Nephron (organoid): ENCODE data around the gene TRPM6.

Experiments used
- H3K27ac Mint-ChIP-seq, 3 experiments: 2 replicates each; pipeline ENCODE4 v1.8.0; 2020; ENCODE audit warnings: mixed read lengths in 3 of 3, mild to moderate bottlenecking in 2 of 3, moderate library complexity in 1 of 3
- H3K27me3 Mint-ChIP-seq: 2 replicates; pipeline ENCODE4 v1.8.0; 2021; ENCODE audit warnings: low read depth, mild to moderate bottlenecking, moderate library complexity, mixed read lengths
- H3K36me3 Mint-ChIP-seq: 2 replicates; pipeline ENCODE4 v1.8.0; 2020; ENCODE audit warnings: low read depth, mixed read lengths
- H3K4me1 Mint-ChIP-seq: 2 replicates; pipeline ENCODE4 v1.8.0; 2020; ENCODE audit warnings: mixed read lengths
- H3K4me3 Mint-ChIP-seq, 3 experiments: 2 replicates each; pipeline ENCODE4 v1.8.0; 2020; ENCODE audit warnings: mild to moderate bottlenecking in 3 of 3, mixed read lengths in 3 of 3, moderate library complexity in 2 of 3
- H3K9me3 Mint-ChIP-seq: 2 replicates; pipeline ENCODE4 v1.8.0; 2020; ENCODE audit warnings: mixed read lengths
- TF ChIP-seq, protein P1 (sequence below), 3 experiments: fragments of 200-600 bp; sonication (generic); IDR thresholded peaks; one replicate each; pipeline ENCODE4 v1.5.0; 2021; ENCODE audit warnings: antibody characterized with exemption in 3 of 3; ENCODE audit not compliant: unreplicated experiment in 3 of 3

Gene TRPM6

GRCh38 chr9:74848153-74848525 lies 39.6 kb downstream of the TRPM6 start:
- Mint-ChIP-seq H3K4me1 (no peaks in the 10 kb centered on the region), H3K27me3 (no peaks in the 10 kb centered on the region), H3K9me3 (peaks cover 15% of the 10 kb centered on the region), H3K36me3 (no peaks in the 10 kb centered on the region), H3K4me3 (no peak overlapping the region), H3K27ac (no peak overlapping the region)
- TF ChIP-seq, protein P1, sequence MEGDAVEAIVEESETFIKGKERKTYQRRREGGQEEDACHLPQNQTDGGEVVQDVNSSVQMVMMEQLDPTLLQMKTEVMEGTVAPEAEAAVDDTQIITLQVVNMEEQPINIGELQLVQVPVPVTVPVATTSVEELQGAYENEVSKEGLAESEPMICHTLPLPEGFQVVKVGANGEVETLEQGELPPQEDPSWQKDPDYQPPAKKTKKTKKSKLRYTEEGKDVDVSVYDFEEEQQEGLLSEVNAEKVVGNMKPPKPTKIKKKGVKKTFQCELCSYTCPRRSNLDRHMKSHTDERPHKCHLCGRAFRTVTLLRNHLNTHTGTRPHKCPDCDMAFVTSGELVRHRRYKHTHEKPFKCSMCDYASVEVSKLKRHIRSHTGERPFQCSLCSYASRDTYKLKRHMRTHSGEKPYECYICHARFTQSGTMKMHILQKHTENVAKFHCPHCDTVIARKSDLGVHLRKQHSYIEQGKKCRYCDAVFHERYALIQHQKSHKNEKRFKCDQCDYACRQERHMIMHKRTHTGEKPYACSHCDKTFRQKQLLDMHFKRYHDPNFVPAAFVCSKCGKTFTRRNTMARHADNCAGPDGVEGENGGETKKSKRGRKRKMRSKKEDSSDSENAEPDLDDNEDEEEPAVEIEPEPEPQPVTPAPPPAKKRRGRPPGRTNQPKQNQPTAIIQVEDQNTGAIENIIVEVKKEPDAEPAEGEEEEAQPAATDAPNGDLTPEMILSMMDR (IDR thresholded peaks at IDR 0.05; ENCODE audit: unreplicated experiment in 3 of 3), result no peak

GRCh38 chr9:74847478-74848152 lies 40.1 kb downstream of the TRPM6 start:
- no peaks in the 10 kb centered on the region for H3K4me1 Mint-ChIP-seq
- H3K36me3 Mint-ChIP-seq, result no peaks in the 10 kb centered on the region
- no peak overlapping the region for H3K27ac Mint-ChIP-seq
- peaks cover 19% of the 10 kb centered on the region for H3K9me3 Mint-ChIP-seq
- H3K27me3 Mint-ChIP-seq, result no peaks in the 10 kb centered on the region
- TF ChIP-seq, protein P1 (IDR thresholded peaks at IDR 0.05; ENCODE audit: unreplicated experiment in 3 of 3), result no peak
- H3K4me3 Mint-ChIP-seq, result no peak overlapping the region

DNA sequence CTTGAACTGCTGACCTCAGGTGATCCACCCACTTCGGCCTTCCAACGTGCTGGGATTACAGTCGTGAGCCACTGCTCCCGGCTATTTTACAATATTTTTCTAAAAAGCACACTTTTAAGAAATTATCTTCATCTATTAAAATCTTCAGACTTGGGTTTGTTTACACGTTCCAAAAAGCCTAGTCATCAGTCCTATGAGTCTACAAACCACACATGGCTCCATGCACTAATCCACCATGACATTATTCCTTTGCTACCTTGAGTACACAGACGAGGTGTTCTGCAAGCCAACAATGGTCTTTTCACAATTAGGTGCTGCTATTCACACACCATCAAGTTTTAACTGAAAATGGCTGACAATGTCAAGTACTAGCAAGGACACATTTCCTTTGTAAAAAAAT lies 41.0 kb downstream of the TRPM6 start:
- H3K9me3 Mint-ChIP-seq, result peaks cover 19% of the 10 kb centered on the region
- no peak overlapping the region for H3K27ac Mint-ChIP-seq
- no peak overlapping the region for H3K4me3 Mint-ChIP-seq
- H3K4me1 Mint-ChIP-seq, result no peaks in the 10 kb centered on the region
- H3K27me3 Mint-ChIP-seq, result no peaks in the 10 kb centered on the region
- no peaks in the 10 kb centered on the region for H3K36me3 Mint-ChIP-seq
- TF ChIP-seq, protein P1 (IDR thresholded peaks at IDR 0.05; ENCODE audit: unreplicated experiment in 3 of 3), result no peak

GRCh38 chr9:74838351-74838750 lies 49.4 kb downstream of the TRPM6 start:
- Mint-ChIP-seq H3K4me1 (no peaks in the 10 kb centered on the region), H3K4me3 (no peak overlapping the region), H3K36me3 (no peaks in the 10 kb centered on the region), H3K9me3 (peaks cover 6% of the 10 kb centered on the region), H3K27me3 (no peaks in the 10 kb centered on the region), H3K27ac (no peak overlapping the region)
- TF ChIP-seq, protein P1 (IDR thresholded peaks at IDR 0.05; ENCODE audit: unreplicated experiment in 3 of 3), result no peak

GRCh38 chr9:74824654-74825053 lies 63.1 kb downstream of the TRPM6 start:
- Mint-ChIP-seq H3K9me3 (no peaks in the 10 kb centered on the region), H3K27ac (no peak overlapping the region), H3K4me3 (no peak overlapping the region), H3K27me3 (peaks cover 11% of the 10 kb centered on the region), H3K36me3 (no peaks in the 10 kb centered on the region), H3K4me1 (no peaks in the 10 kb centered on the region)
- TF ChIP-seq, protein P1 (IDR thresholded peaks at IDR 0.05; ENCODE audit: unreplicated experiment in 3 of 3), result no peak

DNA sequence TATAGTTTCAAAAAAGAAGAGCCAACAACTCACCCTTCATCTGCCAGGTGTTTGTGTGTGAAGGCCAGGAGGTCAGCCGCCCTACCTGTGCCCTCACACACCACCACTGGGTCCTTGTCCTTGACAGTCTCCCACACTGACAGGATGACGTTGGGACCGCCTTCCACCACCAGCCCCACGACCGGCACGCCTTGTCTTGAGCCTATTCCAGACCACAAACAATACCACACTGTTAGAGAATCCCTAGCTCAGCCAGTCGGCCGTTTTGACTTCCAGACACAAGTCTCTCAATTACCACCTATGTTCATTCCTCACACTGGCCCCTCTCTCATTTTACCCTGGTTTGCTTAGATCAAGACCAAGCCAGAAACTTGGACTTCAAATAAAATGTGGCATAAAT lies 66.1 kb downstream of the TRPM6 start:
- Mint-ChIP-seq H3K36me3 (no peaks in the 10 kb centered on the region), H3K4me1 (no peaks in the 10 kb centered on the region), H3K27me3 (peaks cover 14% of the 10 kb centered on the region), H3K27ac (no peak overlapping the region), H3K9me3 (no peaks in the 10 kb centered on the region), H3K4me3 (no peak overlapping the region)
- TF ChIP-seq, protein P1 (IDR thresholded peaks at IDR 0.05; ENCODE audit: unreplicated experiment in 3 of 3), result no peak
